SK-N-SH (cell line): ENCODE data around the gene RHEBL1. TPM values are rescaled to one million over a fixed set of nuclear protein-coding genes. Genes with fewer than 3 reads are reported as not detected.

ENCODE experiments used
- CTCF ChIA-PET: fragments of 300-600, 350-600 bp; formaldehyde crosslinking; extraction: SDS; loops from one replicate; lab custom pipeline; 2021; lab: Yijun Ruan, JAX
- POLR2A ChIA-PET: fragments of 350-600 bp; sonication (Branson Sonifier 250); formaldehyde crosslinking; extraction: SDS; loops from one replicate; lab custom pipeline; 2020; ENCODE audit warnings: antibody characterized with exemption, inconsistent platforms; lab: Yijun Ruan, JAX
- DNase-seq: peaks from one replicate; pipeline ENCODE4 v3.0.0; 2012
- H2AFZ ChIP-seq: fragments of 200-600 bp; sonication (generic); 2 replicates; pipeline ENCODE4 v1.8.1; 2016; ENCODE audit warnings: antibody characterized with exemption, mild to moderate bottlenecking, low read depth
- H3F3A ChIP-seq: fragments of 200-600 bp; sonication (generic); replicated peaks from 2 replicates; pipeline ENCODE3; 2016; ENCODE audit warnings: antibody characterized with exemption, mild to moderate bottlenecking; ENCODE audit not compliant: insufficient read depth
- H3K27ac ChIP-seq, 2 experiments: fragments of 200-500 bp in 1 of 2; fragments of 200-600 bp in 1 of 2; sonication (Bioruptor generic) in 1 of 2; sonication (generic), shearing (Covaris generic) in 1 of 2; 2 replicates each; pipeline versions ENCODE4 v1.5.1 to v1.6.1; 2014 to 2016; ENCODE audit warnings: low read depth in 2 of 2, inconsistent platforms in 1 of 2, low read length in 1 of 2, mild to moderate bottlenecking in 1 of 2, mixed read lengths in 1 of 2
- H3K27me3 ChIP-seq: fragments of 200-600 bp; sonication (generic), shearing (Covaris generic); 2 replicates; pipeline ENCODE4 v1.6.1; 2016; ENCODE audit warnings: mixed run types; ENCODE audit not compliant: insufficient read depth
- H3K36me3 ChIP-seq, 2 experiments: fragments of 200-500 bp in 1 of 2; fragments of 200-600 bp in 1 of 2; sonication (Bioruptor generic) in 1 of 2; sonication (generic) in 1 of 2; replicated peaks in 1 of 2; 2 replicates each; pipeline versions ENCODE3 to v1.5.1; 2014 to 2016; ENCODE audit warnings: low read length in 1 of 2, mild to moderate bottlenecking in 1 of 2; ENCODE audit not compliant: insufficient read depth in 2 of 2, control insufficient read depth in 1 of 2
- H3K4me1 ChIP-seq, 2 experiments: fragments of 200-500 bp in 1 of 2; fragments of 200-600 bp in 1 of 2; sonication (Bioruptor generic) in 1 of 2; sonication (generic), shearing (Covaris generic) in 1 of 2; 2 replicates each; pipeline versions ENCODE4 v1.5.1 to v1.6.1; 2014 to 2016; ENCODE audit warnings: low read depth in 1 of 2, low read length in 1 of 2, mixed run types in 1 of 2; ENCODE audit not compliant: insufficient read depth in 2 of 2, control insufficient read depth in 1 of 2
- H3K4me2 ChIP-seq: fragments of 200-600 bp; sonication (generic), shearing (Covaris generic); 2 replicates; pipeline ENCODE4 v1.6.1; 2017; ENCODE audit warnings: mixed run types
- H3K4me3 ChIP-seq, 2 experiments: fragments of 200-500 bp in 1 of 2; fragments of 200-600 bp in 1 of 2; sonication (Bioruptor generic) in 1 of 2; sonication (generic), shearing (Covaris generic) in 1 of 2; 2 replicates each; pipeline versions ENCODE4 v1.5.1 to v1.8.1; 2014 to 2016; ENCODE audit warnings: low read depth in 2 of 2, inconsistent platforms in 1 of 2, low read length in 1 of 2, mild to moderate bottlenecking in 1 of 2, mixed read lengths in 1 of 2, moderate library complexity in 1 of 2
- H3K79me2 ChIP-seq: fragments of 200-600 bp; sonication (generic); 2 replicates; pipeline ENCODE4 v1.8.1; 2017; ENCODE audit warnings: mild to moderate bottlenecking; ENCODE audit not compliant: insufficient read depth
- H3K9ac ChIP-seq: fragments of 200-600 bp; sonication (generic); 2 replicates; pipeline ENCODE4 v1.6.1; 2017; ENCODE audit warnings: mixed run types
- H3K9me2 ChIP-seq: fragments of 200-600 bp; sonication (generic); 2 replicates; pipeline ENCODE4 v1.6.1; 2017; ENCODE audit warnings: mixed run types
- H3K9me3 ChIP-seq: fragments of 200-600 bp; sonication (generic); 2 replicates; pipeline ENCODE4 v1.6.1; 2017; ENCODE audit warnings: mixed run types, mild to moderate bottlenecking, moderate library complexity
- H4K20me1 ChIP-seq: fragments of 200-600 bp; sonication (generic); 2 replicates; pipeline ENCODE4 v1.6.1; 2017; ENCODE audit warnings: mild to moderate bottlenecking, mixed run types; ENCODE audit not compliant: insufficient read depth
- CHD2 ChIP-seq: fragments of 150-350 bp; IDR thresholded peaks from 2 replicates; pipeline ENCODE4 v1.6.1; 2018; ENCODE audit warnings: low read length; ENCODE audit not compliant: partially characterized antibody
- CTCF ChIP-seq: fragments of 200-600 bp; sonication (generic); IDR thresholded peaks from 2 replicates; pipeline ENCODE4 v1.6.1; 2017; ENCODE audit warnings: antibody characterized with exemption, mild to moderate bottlenecking, moderate library complexity
- EZH2phosphoT487 ChIP-seq: fragments of 200-600 bp; sonication (generic); IDR thresholded peaks from 2 replicates; pipeline ENCODE4 v1.6.1; 2017; ENCODE audit warnings: low read depth, mixed run types, mild to moderate bottlenecking, antibody characterized with exemption, moderate library complexity, borderline replicate concordance
- FOSL2 ChIP-seq: IDR thresholded peaks from 2 replicates; pipeline ENCODE4 v1.4.0; 2012; ENCODE audit warnings: low read depth, mild to moderate bottlenecking, moderate library complexity, borderline replicate concordance
- GABPA ChIP-seq: IDR thresholded peaks from 2 replicates; pipeline ENCODE4 v1.4.0; 2012; ENCODE audit warnings: low read depth, mild to moderate bottlenecking
- GATA2 ChIP-seq: sonication (generic); formaldehyde crosslinking; IDR thresholded peaks from 2 replicates; pipeline ENCODE4 v1.5.0; 2020; ENCODE audit warnings: mild to moderate bottlenecking, missing genetic modification reagents
- IRF3 ChIP-seq: fragments of 150-350 bp; IDR thresholded peaks from 2 replicates; pipeline ENCODE4 v1.6.1; 2016; ENCODE audit warnings: mild to moderate bottlenecking, low read depth, low read length
- POLR2AphosphoS5 ChIP-seq: IDR thresholded peaks from 2 replicates; pipeline ENCODE4 v1.6.1; 2012; ENCODE audit warnings: low read depth, low read length
- RFX5 ChIP-seq: IDR thresholded peaks from 2 replicates; pipeline ENCODE4 v1.6.1; 2012; ENCODE audit warnings: mild to moderate bottlenecking, improper control_type of control experiment, low read length
- RXRA ChIP-seq: IDR thresholded peaks from 2 replicates; pipeline ENCODE4 v1.4.0; 2012; ENCODE audit warnings: low read depth, mild to moderate bottlenecking, borderline replicate concordance
- SMC3 ChIP-seq: IDR thresholded peaks from 2 replicates; pipeline ENCODE4 v1.6.1; 2012; ENCODE audit warnings: low read depth, low read length, improper control_type of control experiment
- TAF1 ChIP-seq: IDR thresholded peaks from 2 replicates; pipeline ENCODE4 v1.6.1; 2012; ENCODE audit warnings: low read depth, mild to moderate bottlenecking, low read length, moderate library complexity, borderline replicate concordance
- TCF12 ChIP-seq: IDR thresholded peaks from 2 replicates; pipeline ENCODE4 v1.4.0; 2012
- TEAD4 ChIP-seq: IDR thresholded peaks from 2 replicates; pipeline ENCODE4 v1.4.0; 2012; ENCODE audit warnings: mild to moderate bottlenecking, borderline replicate concordance; ENCODE audit not compliant: insufficient read depth
- YY1 ChIP-seq: IDR thresholded peaks from 2 replicates; pipeline ENCODE4 v1.4.0; 2012; ENCODE audit warnings: low read depth, mild to moderate bottlenecking
- ZBTB33 ChIP-seq: IDR thresholded peaks from 2 replicates; pipeline ENCODE4 v1.4.0; 2012; ENCODE audit warnings: low read depth, borderline replicate concordance
- WGBS: methylation state at CpG from one replicate; pipeline ENCODE4 v1.1.6; 2017; ENCODE audit warnings: low lambda C conversion rate; 5-methylcytosine and 5-hydroxymethylcytosine counted together
- polyA plus RNA-seq, 3 experiments: library from polyadenylated mRNA; depleted of rRNA; stranded (reverse); fragments of >200 nt; gene quantifications; 2 replicates each; pipeline ENCODE4 v1.2.3, GENCODE V29; 2012

The RHEBL1 gene
- polyA plus RNA-seq, 1 of the 3 experiments (the other 2 are of a cell fraction) = 2.2 TPM

DNA sequence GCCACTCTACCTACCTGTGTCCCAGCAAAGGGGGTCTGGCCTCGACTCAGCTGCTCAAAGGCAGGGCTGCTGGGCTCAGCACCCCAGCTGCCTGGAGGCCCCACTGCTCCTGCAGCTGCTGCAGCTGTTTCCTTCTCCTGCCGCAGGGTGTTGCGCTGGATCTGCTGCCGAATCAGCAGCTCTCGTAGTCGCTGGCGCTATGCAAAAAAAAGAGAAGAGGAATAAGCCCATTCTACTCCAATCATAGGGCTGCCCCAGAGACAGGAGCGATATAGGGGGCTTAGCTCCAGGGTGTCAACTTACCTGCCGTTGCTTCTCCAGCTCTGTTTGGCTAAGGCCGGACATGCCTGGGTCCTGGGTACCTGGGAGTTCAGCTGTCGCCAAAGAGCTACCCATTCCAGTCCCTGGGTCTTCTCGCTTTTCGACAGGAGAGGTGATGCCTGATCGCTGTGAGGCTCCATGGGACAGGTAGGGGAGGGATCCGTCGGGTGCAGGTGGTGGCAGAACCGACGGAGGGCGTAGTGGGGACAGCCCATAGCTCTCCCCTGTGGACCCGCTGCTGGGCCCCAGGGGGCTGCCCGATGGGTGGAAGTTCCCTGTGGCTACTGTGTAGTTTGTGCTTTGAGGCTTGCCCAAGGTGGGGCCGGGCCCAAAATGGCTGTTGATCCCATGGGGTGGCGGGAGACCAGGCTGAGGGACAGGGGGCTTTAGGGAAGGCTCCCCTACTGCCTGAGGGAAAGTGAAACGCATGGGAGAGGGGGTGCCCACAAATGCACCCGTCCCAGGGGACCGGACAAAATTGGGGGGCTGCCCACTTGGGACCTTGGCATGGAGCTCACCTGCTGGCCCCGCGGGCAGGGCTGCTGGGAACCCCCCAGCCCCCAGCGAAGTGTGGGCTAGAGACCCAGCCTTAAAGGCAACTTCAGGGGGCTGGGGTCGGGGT lies 30.1 kb downstream of the RHEBL1 start (continued):
- TF ChIP-seq ZBTB33 = no peak
- TF ChIP-seq CHD2 = no peak
- no peak for TF ChIP-seq FOSL2
- TF ChIP-seq SMC3 = no peak
- no peak for TF ChIP-seq GABPA
- TF ChIP-seq YY1 = no peak

DNA sequence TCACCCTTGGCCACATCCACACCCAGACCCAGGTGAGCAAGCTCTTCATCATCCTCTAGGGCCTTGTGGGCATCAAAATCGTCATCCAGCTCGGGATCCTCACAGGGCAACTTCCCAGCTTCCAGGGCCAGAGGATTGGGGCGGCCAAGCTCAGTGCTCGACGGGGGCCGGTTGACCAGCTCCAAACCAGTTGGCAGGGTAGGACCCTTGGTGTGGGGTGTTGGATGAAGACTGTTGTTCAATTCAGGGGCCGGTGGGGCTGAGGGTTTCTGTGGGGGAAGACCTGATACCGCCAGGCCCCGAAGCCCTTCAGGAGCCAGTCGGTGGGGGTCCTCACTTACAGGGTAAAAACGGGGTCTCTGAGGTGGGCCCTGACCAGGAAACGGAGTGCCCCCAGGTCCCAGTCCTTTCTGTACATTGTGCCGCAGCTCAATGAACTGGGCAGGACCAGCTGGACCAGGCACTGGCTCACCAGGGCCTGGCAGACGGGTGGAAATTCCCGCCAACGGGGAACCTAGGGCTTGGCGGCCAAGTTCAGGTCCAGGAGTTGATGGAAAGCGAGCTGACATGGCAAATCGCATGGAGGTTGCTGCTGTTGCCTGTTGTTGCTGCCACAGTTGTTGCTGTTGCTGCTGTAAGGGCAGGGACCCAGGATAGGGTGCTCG lies 31.4 kb downstream of the RHEBL1 start:
- ChIA-PET POLR2A (interaction anchor here (1.3 kb wide), 1 partner anchor 9 kb away, joined by 3 read pairs; no protein-coding TSS in a partner anchor), CTCF (interaction anchor here (0.8 to 1.8 kb wide), 8 partner anchors 8 to 134 kb away, joined by 3 to 8 read pairs (median 4); a partner anchor contains a TSS)
- 96% methylated on average over 13 of the region's 20 CpGs for WGBS
- Histone ChIP-seq H3K27me3 (no peaks in the 10 kb centered on the region), H3F3A (no peaks in the 10 kb centered on the region), H3K4me3 (no peak overlapping the region), H3K9me3 (no peaks in the 10 kb centered on the region), H3K79me2 (no peaks in the 10 kb centered on the region), H4K20me1 (no peaks in the 10 kb centered on the region), H3K27ac (no peak overlapping the region), H3K9ac (no peak overlapping the region), H2AFZ (no peak overlapping the region), H3K9me2 (no peaks in the 10 kb centered on the region), H3K4me1 (no peaks in the 10 kb centered on the region), H3K36me3 (peaks cover 46 to 89% of the 10 kb centered on the region in 2 experiments), H3K4me2 (no peak overlapping the region)
- DNase-seq = no peak
- TF ChIP-seq TAF1 (no peak), IRF3 (no peak)

- no peaks in the 10 kb centered on the region for H4K20me1 ChIP-seq
- H2AFZ ChIP-seq = no peak overlapping the region
- no peak overlapping the region for H3K4me2 ChIP-seq
- no peak overlapping the region for H3K27ac ChIP-seq
- POLR2A ChIA-PET = interaction anchor here (1.3 kb wide), 1 partner anchor 8 kb away, joined by 3 read pairs; no protein-coding TSS in a partner anchor
- WGBS = 96% methylated on average over 5 of the region's 7 CpGs
- H3K27me3 ChIP-seq = no peaks in the 10 kb centered on the region
- no peaks in the 10 kb centered on the region for H3K79me2 ChIP-seq
- no peaks in the 10 kb centered on the region for H3K9me2 ChIP-seq
- H3K4me1 ChIP-seq = no peaks in the 10 kb centered on the region
- H3K36me3 ChIP-seq = peaks cover 41 to 89% of the 10 kb centered on the region in 2 experiments
- CTCF ChIA-PET = interaction anchor here (0.9 to 1.8 kb wide), 8 partner anchors 11 to 134 kb away, joined by 3 to 8 read pairs (median 5); a partner anchor contains a TSS
- H3K9me3 ChIP-seq = no peaks in the 10 kb centered on the region
- no peak for TF ChIP-seq RXRA
- TF ChIP-seq EZH2phosphoT487 = no peak
- no peak for TF ChIP-seq GATA2 (CRISPR knock-in tag)
- TF ChIP-seq TEAD4 = no peak
- no peak for TF ChIP-seq RFX5
- no peak for TF ChIP-seq SMC3
- no peak for TF ChIP-seq CTCF
- no peak for TF ChIP-seq TCF12
- no peak for TF ChIP-seq POLR2AphosphoS5
- H3K4me3 ChIP-seq = no peak overlapping the region
- no peaks in the 10 kb centered on the region for H3F3A ChIP-seq
- no peak overlapping the region for H3K9ac ChIP-seq
- DNase-seq = no peak
Measured at GRCh38 chr12:49037947-49038237, 31.9 kb downstream of the RHEBL1 start.
